Measurements from ENCODE around the gene IL10. TPM values are rescaled to one million over a fixed set of nuclear protein-coding genes. Genes with fewer than 3 reads are reported as not detected.

Gene IL10
- polyA plus RNA-seq, 3 donors, result 4.1 to 68.1 (median 7.8) TPM

GRCh38 chr1:206797534-206798383 is 25.5 kb upstream of the IL10 start:
- Mint-ChIP-seq H3K27me3 (ENCODE audit: low read depth in 3 of 3) (peaks cover 3 to 8% (median 5%) of the 10 kb centered on the region in 3 donors), H3K4me1 (peaks cover 35% of the 10 kb centered on the region), H3K36me3 (peaks cover 0 to 11% of the 10 kb centered on the region in 2 donors), H3K4me3 (no peak overlapping the region), H3K9me3 (peaks cover 0 to 2% (median 0%) of the 10 kb centered on the region in 7 donors), H3K27ac (peak overlapping the region; percentile 14 to 92 (median 84))
- peaks cover 16 to 31% of the 10 kb centered on the region in 2 donors for H3K4me1 ChIP-seq (ENCODE audit: control insufficient read depth in 1 of 2, insufficient read depth in 2 of 2, low read length in 2 of 2)
- no peaks in the 10 kb centered on the region for H3K9me3 ChIP-seq (replicated peaks in 1 of 2; ENCODE audit: control insufficient read depth in 1 of 2, insufficient read depth in 1 of 2, low read length in 2 of 2)
- no peak overlapping the region for H3K4me3 ChIP-seq (replicated peaks in 1 of 3; ENCODE audit: low read depth in 2 of 3, low read length in 3 of 3)
- intact Hi-C loops (cut with micrococcal nuclease), result no loop called here
- no peak overlapping the region for H2AFZ ChIP-seq (ENCODE audit: insufficient read depth, low read depth, low read length, poor library complexity, severe bottlenecking)
- H4K20me1 ChIP-seq (ENCODE audit: insufficient read depth, low read length), result no peaks in the 10 kb centered on the region
- no peaks in the 10 kb centered on the region for H3K36me3 ChIP-seq (replicated peaks in 1 of 2; ENCODE audit: control insufficient read depth in 1 of 2, insufficient read depth in 2 of 2, low read length in 2 of 2)
- no peak overlapping the region for H3K4me2 ChIP-seq (replicated peaks; ENCODE audit: extremely low read depth, low read length, poor library complexity, severe bottlenecking)
- no peaks in the 10 kb centered on the region for H3K79me2 ChIP-seq (ENCODE audit: insufficient read depth, low read length)
- H3K9ac ChIP-seq (ENCODE audit: insufficient read depth, low read length, poor library complexity, severe bottlenecking), result no peak overlapping the region
- peak in 2 of 3 donors; percentile 54 to 65 for DNase-seq
- H3K27me3 ChIP-seq (ENCODE audit: control insufficient read depth in 2 of 2, insufficient read depth in 2 of 2, low read length in 2 of 2), result no peaks in the 10 kb centered on the region
- peak; percentile 57 for TF ChIP-seq CTCF (IDR thresholded peaks at IDR 0.05)
- H3K27ac ChIP-seq (ENCODE audit: low read depth in 1 of 2, low read length in 2 of 2), result no peak overlapping the region
- WGBS (ENCODE audit: insufficient coverage), result 80% methylated on average over 1 of the region's 8 CpGs

- peaks cover 28% of the 10 kb centered on the region for H3K4me1 Mint-ChIP-seq
- peak; percentile 70 to 83 (median 72) for DNase-seq
- H3K27ac ChIP-seq (ENCODE audit: low read depth in 1 of 2, low read length in 2 of 2), result peak overlapping the region in 1 of 2 donors; percentile 8
- peaks cover 3 to 6% (median 5%) of the 10 kb centered on the region in 3 donors for H3K27me3 Mint-ChIP-seq (ENCODE audit: low read depth in 3 of 3)
- H3K36me3 Mint-ChIP-seq, result peaks cover 0 to 11% of the 10 kb centered on the region in 2 donors
- no peaks in the 10 kb centered on the region for H3K79me2 ChIP-seq (ENCODE audit: insufficient read depth, low read length)
- peaks cover 13 to 24% of the 10 kb centered on the region in 2 donors for H3K4me1 ChIP-seq (ENCODE audit: control insufficient read depth in 1 of 2, insufficient read depth in 2 of 2, low read length in 2 of 2)
- peaks cover 0 to 2% (median 0%) of the 10 kb centered on the region in 7 donors for H3K9me3 Mint-ChIP-seq
- no peaks in the 10 kb centered on the region for H3K9me3 ChIP-seq (replicated peaks in 1 of 2; ENCODE audit: control insufficient read depth in 1 of 2, insufficient read depth in 1 of 2, low read length in 2 of 2)
- H4K20me1 ChIP-seq (ENCODE audit: insufficient read depth, low read length), result no peaks in the 10 kb centered on the region
- no peak overlapping the region for H3K4me2 ChIP-seq (replicated peaks; ENCODE audit: extremely low read depth, low read length, poor library complexity, severe bottlenecking)
- no peak overlapping the region for H3K9ac ChIP-seq (ENCODE audit: insufficient read depth, low read length, poor library complexity, severe bottlenecking)
- H3K27ac Mint-ChIP-seq, result peak overlapping the region in 6 of 7 donors; percentile 55 to 91 (median 73)
- intact Hi-C loops (cut with micrococcal nuclease), result no loop called here
- no peak overlapping the region for H2AFZ ChIP-seq (ENCODE audit: insufficient read depth, low read depth, low read length, poor library complexity, severe bottlenecking)
- TF ChIP-seq CTCF (IDR thresholded peaks at IDR 0.05), result no peak
- H3K4me3 ChIP-seq (replicated peaks in 1 of 3; ENCODE audit: low read depth in 2 of 3, low read length in 3 of 3), result no peak overlapping the region
- no peak overlapping the region for H3K4me3 Mint-ChIP-seq
- H3K36me3 ChIP-seq (replicated peaks in 1 of 2; ENCODE audit: control insufficient read depth in 1 of 2, insufficient read depth in 2 of 2, low read length in 2 of 2), result no peaks in the 10 kb centered on the region
- WGBS (ENCODE audit: insufficient coverage), result 44% methylated on average over 3 of the region's 8 CpGs
- H3K27me3 ChIP-seq (ENCODE audit: control insufficient read depth in 2 of 2, insufficient read depth in 2 of 2, low read length in 2 of 2), result no peaks in the 10 kb centered on the region
These were observed 24.7 kb upstream of the IL10 start for GRCh38 chr1:206796981-206797402.
